ENCODE data around the gene PACSIN1. TPM values are rescaled to one million over a fixed set of nuclear protein-coding genes. Genes with fewer than 3 reads are reported as not detected.

Gene PACSIN1
- total and polyA plus RNA-seq, 4 donors: 0.03 to 0.17 (median 0.15) TPM

- no peaks in the 10 kb centered on the region for H3K4me1 ChIP-seq (ENCODE audit: control insufficient read depth in 4 of 4, insufficient read depth in 4 of 4, low read length in 3 of 4)
- H3K4me3 ChIP-seq (ENCODE audit: low read depth in 1 of 3, low read length in 3 of 3): no peak overlapping the region
- no peaks in the 10 kb centered on the region for H3K36me3 ChIP-seq (ENCODE audit: control insufficient read depth in 4 of 4, insufficient read depth in 3 of 4, low read depth in 1 of 4, low read length in 3 of 4)
- no peak overlapping the region for H3K27ac ChIP-seq (ENCODE audit: low read depth in 1 of 2, low read length in 2 of 2)
- WGBS: 77% methylated on average over 14 of the region's 14 CpGs
- no peaks in the 10 kb centered on the region for H3K9me3 ChIP-seq (ENCODE audit: control insufficient read depth in 4 of 4, low read length in 3 of 4)
- DNase-seq (ENCODE audit: low spot score): no peak
- no peaks in the 10 kb centered on the region for H3K27me3 ChIP-seq (ENCODE audit: control insufficient read depth in 4 of 4, insufficient read depth in 4 of 4, low read length in 3 of 4)
- H3K9ac ChIP-seq (ENCODE audit: low read depth in 1 of 2, low read length in 2 of 2): no peak overlapping the region
- no peak for TF ChIP-seq RAD21 (IDR thresholded peaks at IDR 0.05)
- no peak for TF ChIP-seq CTCF (IDR thresholded peaks at IDR 0.05; ENCODE audit: low read depth, low read length, missing input control)
- TF ChIP-seq FOXA1 (IDR thresholded peaks at IDR 0.05): no peak
- no peak for TF ChIP-seq MAX (IDR thresholded peaks at IDR 0.05)
- TF ChIP-seq EGR1 (IDR thresholded peaks at IDR 0.05; ENCODE audit: low read depth in 2 of 2): no peak
- TF ChIP-seq GABPA (IDR thresholded peaks at IDR 0.05 in 1 of 2, conservative IDR thresholded peaks at IDR 0.05 in 1 of 2): no peak
- TF ChIP-seq ATF3 (IDR thresholded peaks at IDR 0.05): no peak
- no peak for TF ChIP-seq NR2F2 (IDR thresholded peaks at IDR 0.05)
- TF ChIP-seq TAF1 (conservative IDR thresholded peaks at IDR 0.05): no peak
- no peak for TF ChIP-seq REST (IDR thresholded peaks at IDR 0.05)
- no peak for TF ChIP-seq HNF4G (IDR thresholded peaks at IDR 0.05)
- TF ChIP-seq YY1 (IDR thresholded peaks at IDR 0.05): no peak
- no peak for TF ChIP-seq HNF4A (conservative IDR thresholded peaks at IDR 0.05)
- TF ChIP-seq JUND (IDR thresholded peaks at IDR 0.05): no peak
- no peak for TF ChIP-seq SP1 (IDR thresholded peaks at IDR 0.05)
- no peak for TF ChIP-seq RXRA (IDR thresholded peaks at IDR 0.05)
- no peak for TF ChIP-seq FOXA2 (IDR thresholded peaks at IDR 0.05)
- TF ChIP-seq ZBTB33 (IDR thresholded peaks at IDR 0.05): no peak
Observed at GRCh38 chr6:34566830-34567546, 101.1 kb downstream of the PACSIN1 start.
